HG03025 (cell line): ENCODE measurements around the gene SOWAHC.

Experiments
- ATAC-seq: cut with Tn5 transposase; IDR thresholded peaks from one replicate; pipeline ENCODE4 v1.9.1; 2021; ENCODE audit warnings: mild to moderate bottlenecking, moderate library complexity; ENCODE audit not compliant: unreplicated experiment, low FRiP score

The SOWAHC gene

DNA sequence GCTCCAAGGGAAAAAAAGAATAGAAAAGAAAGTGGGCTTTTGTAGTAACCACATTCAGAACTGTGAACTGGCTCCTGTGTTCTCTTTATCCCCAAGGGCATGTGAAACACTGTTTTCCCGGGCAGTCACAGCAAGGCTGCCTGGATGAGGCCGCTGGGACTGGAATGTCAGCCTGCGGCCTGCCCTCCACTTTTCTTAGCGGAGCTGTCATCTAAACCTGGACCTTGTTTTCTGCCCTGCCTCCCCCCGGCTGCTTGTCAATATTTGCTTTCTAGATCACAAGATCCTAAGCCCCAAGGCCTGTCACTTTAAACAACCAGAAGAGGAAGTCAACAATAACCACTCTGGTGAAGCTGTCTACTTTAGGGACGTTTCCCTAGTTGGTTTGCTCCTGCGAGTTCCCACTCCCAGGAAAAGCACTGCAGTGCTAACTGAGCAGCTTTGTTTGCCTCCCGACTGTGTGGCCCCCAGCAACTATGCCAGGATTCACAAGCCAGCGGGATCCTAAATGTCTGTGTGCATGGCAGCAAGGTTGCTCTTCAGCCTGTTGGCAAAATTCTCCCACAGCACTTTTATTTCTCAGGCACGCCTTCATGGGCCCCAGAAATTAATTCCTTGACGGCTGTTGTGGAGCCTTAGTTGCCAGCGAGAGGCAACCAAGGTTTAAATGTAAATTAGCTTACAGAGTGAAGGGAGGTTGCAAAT lies 30.6 kb downstream of the SOWAHC start:
- ATAC-seq, result no peak

DNA sequence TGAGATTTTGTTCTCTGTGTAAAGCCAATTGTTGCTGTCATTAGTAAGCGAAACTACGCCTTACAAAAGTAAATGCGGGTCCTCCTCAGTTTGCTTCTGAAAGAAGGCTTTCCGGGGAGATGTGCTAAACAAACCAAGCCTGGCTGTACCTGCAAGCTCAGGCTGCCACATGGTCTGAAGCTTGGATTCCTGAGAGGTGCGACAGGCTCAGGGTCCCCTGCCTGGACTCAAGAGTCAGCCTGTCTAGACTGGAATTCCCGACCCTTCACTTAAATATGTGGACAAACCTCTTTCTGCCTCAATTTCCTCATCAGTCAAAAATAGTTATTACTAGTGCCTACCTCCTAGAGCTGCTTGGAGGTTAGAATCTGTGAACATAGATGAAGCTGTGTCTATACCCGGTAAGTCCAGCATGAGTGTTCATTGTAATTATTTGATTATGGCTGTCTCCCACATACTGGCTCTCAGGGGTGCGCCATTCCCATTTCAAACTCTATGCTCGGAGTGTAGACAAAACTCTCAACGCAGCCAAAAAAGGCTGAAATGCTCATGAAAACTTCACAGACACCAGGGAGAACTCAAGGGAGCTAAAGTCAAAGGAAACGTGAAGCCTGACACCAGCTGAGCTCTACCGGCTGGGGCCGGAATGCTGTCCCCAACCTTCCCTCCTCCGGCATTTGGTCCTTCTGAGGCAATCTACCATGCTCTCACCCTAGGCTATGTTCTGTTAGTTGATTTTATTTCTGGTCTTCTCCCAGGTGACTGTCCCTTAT lies 31.4 kb downstream of the SOWAHC start:
- no peak for ATAC-seq

DNA sequence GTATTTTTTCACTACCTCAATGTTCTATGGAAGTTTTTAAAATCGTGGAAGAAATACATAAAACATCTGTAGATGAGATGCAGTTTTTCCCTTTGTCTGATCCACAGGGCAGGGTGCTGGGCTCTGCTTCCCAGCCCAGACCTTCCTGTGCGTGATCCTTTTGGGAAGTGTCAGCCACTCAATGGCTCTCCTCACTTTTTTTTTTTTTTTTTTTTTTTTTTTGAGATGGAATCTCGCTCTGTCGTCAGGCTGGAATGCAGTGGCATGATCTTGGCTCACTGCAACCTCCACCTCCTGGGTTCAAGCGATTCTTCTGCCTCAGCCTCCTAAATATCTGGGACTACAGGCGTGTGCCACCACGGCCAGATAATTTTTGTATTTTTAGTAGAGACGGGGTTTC lies 32.8 kb downstream of the SOWAHC start:
- ATAC-seq, result no peak

DNA sequence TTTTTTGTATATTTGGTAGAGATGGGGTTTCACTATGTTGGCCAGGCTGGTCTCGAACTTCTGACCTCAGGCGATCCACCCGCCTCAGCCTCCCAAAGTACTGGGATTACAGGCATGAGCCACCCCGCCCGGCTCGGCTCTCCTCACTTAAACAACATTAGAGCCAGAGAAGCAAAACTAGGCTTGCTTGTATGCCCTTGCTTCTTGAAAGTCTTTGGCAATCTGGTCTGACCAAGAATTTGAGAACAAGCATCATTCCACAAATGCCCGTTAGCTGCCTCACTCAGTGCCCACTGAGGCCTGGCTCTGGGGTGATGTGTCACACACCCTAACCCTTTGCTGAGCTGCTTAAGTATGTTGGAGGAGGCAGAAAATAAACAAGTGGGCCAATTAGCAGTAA lies 33.5 kb downstream of the SOWAHC start:
- no peak for ATAC-seq

DNA sequence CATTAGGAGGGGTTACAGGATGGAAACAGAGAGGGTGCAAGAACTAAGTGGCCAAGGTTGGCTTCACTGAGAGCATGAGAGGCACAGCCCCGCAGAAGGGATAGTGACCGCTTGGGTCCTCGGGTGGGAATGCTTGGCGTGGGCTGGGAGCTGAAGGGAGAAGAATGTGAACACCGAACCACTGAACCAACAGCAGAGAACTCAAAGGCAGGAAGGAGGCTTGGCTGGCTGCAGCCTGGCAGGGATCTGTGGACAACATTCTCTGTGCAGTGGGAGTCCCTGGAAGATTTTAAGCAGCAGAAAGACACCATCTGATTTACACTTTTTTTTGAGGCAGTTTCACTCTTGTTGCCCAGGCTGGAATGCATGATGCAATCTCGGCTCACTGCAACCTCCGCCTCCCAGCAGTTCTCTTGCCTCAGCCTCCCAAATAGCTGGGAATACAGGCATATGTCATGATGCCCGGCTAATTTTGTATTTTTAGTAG lies 33.9 kb downstream of the SOWAHC start:
- ATAC-seq, result no peak

DNA sequence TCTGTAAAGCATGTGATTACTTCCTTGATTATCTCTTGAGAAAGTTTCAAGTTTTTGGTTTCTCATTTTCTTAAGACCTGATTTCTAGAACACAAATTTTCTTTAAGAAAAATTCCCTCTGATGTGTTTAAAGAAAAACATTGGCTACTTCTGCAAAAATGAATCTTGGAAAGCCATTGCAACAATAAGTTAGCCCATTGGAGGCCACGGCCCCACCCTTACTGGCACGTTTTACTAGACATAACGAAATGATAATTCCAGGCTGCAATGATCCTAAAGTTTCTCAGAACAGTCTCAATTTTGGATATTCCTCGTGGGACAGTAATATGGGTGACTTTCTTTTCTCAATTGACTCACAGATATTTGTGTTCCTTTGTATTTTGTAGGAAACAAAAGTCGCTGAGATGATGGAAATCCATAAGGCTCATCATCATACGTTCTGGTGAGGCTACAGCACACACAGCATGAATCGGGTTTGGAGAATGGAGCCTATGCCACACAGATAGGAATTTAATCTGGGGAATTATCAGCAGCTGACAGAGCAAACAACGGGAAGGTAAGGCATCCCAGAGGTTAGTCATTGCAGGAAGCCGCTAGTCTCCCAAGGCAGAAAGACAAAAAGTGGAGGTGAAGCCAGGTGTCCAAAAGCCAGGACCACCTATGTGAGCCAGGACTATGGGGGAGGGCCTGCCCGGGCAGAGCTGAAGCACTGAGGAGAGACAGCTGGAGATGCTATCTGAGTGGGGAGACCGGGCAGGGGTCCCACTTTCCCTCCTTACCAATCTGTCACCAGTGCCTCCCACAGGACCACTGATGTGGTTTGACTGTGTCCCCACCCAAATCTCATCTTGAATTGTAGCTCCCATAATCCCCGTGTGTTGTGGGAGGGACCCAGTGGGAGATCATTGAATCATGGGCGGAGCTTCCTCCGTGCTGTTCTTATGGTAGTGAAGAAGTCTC lies 35.9 kb downstream of the SOWAHC start:
- no peak for ATAC-seq

DNA sequence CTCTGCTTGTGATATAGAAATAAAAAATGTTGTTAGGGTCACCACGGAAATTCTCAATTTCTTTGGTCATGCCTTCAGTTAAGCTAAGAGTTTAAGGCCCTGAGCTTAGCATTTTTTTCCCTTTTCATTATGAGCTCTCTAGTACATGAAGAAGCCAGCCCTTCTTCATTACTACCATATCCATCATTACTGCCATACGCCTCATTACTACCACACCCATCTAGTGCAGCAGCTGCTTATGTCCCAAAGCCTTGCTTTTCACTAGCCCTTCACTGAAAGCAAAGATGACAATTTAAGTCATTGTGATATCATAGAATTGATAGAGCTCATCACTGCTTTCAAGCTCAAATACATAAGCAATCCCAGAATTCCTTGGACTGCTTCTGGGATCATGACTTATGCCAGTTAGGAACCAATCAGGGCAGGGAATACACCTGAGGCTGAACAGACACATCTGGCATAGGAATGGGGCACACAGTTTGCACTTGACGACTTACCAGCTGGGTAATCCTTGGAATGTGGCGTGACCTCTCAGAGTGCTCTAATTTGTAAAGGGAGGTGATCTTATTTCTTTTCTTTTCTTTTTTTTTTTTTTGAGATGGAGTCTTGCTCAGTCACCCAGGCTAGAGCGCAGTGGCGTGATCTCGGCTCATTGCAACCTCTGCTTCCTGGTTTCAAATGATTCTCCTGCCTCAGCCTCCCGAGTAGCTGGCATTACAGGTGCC lies 40.3 kb downstream of the SOWAHC start:
- no peak for ATAC-seq

DNA sequence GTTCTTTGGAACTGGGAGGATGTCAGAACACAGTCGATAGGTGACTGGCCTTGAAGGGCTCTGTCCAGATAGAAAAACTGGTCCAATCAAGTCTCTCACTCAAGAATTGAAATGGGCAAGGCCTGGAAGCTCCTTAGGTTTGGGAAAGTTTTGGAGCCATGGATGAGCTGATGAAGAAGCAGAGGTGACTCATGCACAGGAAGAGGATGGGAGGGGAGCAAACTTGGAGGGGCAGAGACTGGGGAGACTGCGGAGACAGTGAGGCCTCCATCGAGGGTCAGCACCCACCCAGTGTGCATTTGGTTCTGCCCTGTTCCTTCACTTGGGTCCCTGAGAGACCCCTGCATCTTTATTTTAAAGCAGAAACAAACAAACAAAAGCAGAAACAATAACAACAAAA lies 41.1 kb downstream of the SOWAHC start:
- ATAC-seq, result no peak

DNA sequence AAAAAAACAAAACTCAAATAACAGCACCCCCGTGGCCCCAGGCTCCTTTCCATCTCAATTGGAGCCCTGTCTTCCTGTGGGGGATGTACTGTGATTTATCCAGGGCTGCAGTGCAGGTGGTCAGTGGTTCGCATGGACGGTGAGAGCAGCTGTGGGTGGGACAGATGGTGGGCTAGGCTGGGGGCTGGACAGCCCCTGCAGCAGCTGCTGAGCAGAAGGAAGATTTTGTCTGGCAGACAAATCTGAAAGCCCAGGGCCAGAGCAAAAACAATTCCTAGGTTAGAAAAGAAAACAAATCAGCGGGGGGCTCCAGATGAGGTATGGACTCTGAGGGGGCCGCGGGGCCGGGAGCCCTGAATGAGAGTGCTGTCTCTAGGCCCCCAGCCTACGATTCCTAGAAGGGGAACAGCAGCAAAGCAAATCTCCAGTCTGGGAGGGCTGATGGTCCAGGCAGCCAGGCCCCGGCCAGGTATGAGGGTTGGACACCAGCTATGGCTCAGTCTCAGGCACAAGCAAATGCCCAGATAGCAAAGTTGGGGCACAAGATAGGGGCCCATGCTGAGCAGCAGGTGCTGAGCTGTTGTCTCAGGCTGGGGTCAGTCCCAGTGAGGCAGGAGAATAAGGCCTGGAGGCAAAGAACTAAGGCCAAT lies 45.4 kb downstream of the SOWAHC start:
- no peak for ATAC-seq

DNA sequence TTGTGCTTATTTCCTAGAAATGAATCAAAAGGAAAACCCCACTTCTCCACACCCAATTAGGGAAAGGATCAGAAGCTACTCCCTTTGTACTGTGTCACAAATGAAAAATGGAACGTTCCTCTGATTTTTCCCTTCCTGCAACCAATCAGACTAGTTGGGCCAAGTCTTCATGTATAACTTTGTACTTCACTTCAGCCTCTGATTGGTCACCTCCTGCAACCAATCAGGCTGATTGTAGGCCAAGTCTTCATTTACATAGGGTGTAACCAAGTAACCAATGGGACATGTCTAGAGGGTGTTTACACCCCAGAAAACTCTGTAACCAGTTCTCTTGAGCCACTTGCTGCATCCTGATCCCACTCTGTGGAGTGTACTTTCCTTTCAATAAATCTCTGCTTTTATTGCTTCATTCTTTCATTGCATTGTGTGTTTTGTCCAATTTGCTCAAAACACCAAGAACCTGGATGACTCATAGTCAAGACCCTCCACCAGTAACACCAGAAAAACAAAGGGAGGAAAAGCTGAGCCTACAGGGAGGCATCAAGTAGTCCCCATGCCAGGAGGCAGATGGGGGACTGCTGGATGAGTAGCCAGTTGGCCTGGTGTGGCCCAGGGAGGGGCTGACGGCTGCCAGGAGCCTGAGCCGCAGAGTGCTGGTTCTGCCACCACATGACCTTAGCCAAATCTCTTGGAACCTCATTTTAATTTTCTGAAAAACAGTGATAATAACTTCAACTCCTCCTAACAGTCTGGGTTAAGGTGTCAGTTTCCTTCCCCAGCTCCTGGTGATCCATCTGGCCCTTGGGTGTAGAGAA lies 46.1 kb downstream of the SOWAHC start:
- no peak for ATAC-seq

DNA sequence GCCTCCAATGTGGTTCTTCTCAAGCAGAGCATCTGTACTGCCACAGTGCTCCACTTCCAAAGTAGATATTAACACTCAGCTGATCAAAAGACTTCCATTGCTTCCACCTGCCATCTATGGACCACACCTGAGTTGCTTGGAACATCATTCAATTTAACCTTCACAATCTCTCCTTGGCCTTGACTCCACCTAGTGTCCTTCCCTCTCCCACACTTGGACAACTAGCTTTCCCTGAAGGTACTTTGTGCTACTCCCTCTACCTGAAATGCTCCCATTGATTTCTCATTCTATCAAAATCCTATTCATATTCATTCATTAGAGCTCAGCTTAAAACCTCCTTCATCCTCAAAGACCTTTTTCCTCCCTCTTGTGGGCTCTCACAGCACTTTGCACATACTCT lies 48.7 kb downstream of the SOWAHC start:
- ATAC-seq, result no peak

DNA sequence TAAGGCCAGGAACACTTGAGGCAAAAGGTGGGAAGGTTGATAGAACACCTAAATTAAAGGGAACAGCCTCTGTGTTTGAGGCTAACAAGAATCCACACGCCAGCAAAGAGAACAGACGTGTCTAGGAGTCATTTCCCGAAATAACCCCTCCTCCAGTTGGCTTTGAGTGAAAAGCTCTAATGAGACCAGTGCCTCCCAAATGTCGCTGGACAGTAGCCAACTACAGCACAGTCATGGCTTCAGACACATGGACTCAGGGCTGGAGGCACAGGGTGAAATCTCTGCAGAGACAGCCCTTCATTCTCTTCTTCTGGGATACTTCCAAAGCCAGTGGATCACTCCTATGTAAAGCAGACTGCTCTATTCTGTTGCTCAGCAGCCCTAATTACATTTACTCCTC lies 49.6 kb downstream of the SOWAHC start:
- no peak for ATAC-seq

DNA sequence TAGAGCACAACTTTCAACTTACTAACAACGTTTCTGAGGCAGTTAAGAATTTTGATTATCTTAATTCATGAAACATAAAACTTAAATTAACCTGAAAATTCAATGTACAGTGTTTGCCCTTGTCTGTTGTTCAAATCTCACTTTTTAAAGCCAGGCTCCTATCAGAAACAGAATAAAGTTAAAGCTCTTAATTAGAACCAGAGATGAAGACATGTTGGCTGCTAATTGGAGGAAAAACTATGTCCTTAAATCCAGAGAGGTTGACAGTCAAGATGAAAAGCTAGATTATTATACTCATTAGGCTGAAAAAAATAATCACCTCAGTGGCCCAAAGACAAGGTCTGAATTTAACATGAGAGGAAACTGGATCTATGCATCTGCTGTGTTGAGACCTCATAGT lies 52.3 kb downstream of the SOWAHC start:
- ATAC-seq, result no peak
